NAMALWA (cell line): ENCODE results near the gene SPEN.
"Not testable (repeated sequence)": the region's sequence is repeated elsewhere in the genome, so short reads cannot be mapped to it uniquely, and the experiment has no call there.

Experiments
- DNase-seq: peaks from one replicate; pipeline ENCODE4 v3.0.0-alpha.2; 2015; ENCODE audit warnings: low spot score

Gene SPEN

GRCh38 chr1:15900662-15901279, 53.3 kb downstream of the SPEN start:
- no peak for DNase-seq

GRCh38 chr1:15902882-15903281, 55.4 kb downstream of the SPEN start:
- no peak for DNase-seq

- DNase-seq, result no peak
Measured at GRCh38 chr1:15908597-15908996, 61.1 kb downstream of the SPEN start.

GRCh38 chr1:15911141-15911540, 63.6 kb downstream of the SPEN start:
- no peak for DNase-seq

GRCh38 chr1:15911927-15912326, 64.4 kb downstream of the SPEN start:
- no peak for DNase-seq

GRCh38 chr1:15913607-15914006, 66.1 kb downstream of the SPEN start:
- DNase-seq, result not testable (repeated sequence)

- no peak for DNase-seq
Measured at GRCh38 chr1:15915991-15916390, 68.5 kb downstream of the SPEN start.

GRCh38 chr1:15916417-15916816, 68.9 kb downstream of the SPEN start:
- DNase-seq, result no peak

GRCh38 chr1:15916916-15917315, 69.4 kb downstream of the SPEN start:
- DNase-seq, result no peak

GRCh38 chr1:15918962-15919715, 71.6 kb downstream of the SPEN start:
- DNase-seq, result no peak

- no peak for DNase-seq
Measured at GRCh38 chr1:15923241-15923640, 75.7 kb downstream of the SPEN start.

- not testable (repeated sequence) for DNase-seq
Measured at GRCh38 chr1:15926448-15926847, 78.9 kb downstream of the SPEN start.

GRCh38 chr1:15928971-15929965, 81.8 kb downstream of the SPEN start:
- DNase-seq, result no peak

- no peak for DNase-seq
Measured at GRCh38 chr1:15931401-15931800, 83.9 kb downstream of the SPEN start.

- DNase-seq, result no peak
Measured at GRCh38 chr1:15931884-15932283, 84.4 kb downstream of the SPEN start.

- no peak for DNase-seq
Measured at GRCh38 chr1:15932612-15933011, 85.1 kb downstream of the SPEN start.

GRCh38 chr1:15933684-15934083, 86.2 kb downstream of the SPEN start:
- no peak for DNase-seq

GRCh38 chr1:15934211-15935055, 86.9 kb downstream of the SPEN start:
- no peak for DNase-seq

- no peak for DNase-seq
Measured at GRCh38 chr1:15935056-15935950, 87.8 kb downstream of the SPEN start.

- no peak for DNase-seq
Measured at GRCh38 chr1:15936025-15936424, 88.5 kb downstream of the SPEN start.

GRCh38 chr1:15937146-15937545, 89.6 kb downstream of the SPEN start:
- DNase-seq, result no peak
